HG02588 (cell line): ENCODE measurements around the gene SDK1.

Source experiments
- ATAC-seq: cut with Tn5 transposase; IDR thresholded peaks from one replicate; pipeline ENCODE4 v1.9.1; 2021; ENCODE audit warnings: mild to moderate bottlenecking, moderate library complexity; ENCODE audit not compliant: unreplicated experiment

SDK1 gene

DNA sequence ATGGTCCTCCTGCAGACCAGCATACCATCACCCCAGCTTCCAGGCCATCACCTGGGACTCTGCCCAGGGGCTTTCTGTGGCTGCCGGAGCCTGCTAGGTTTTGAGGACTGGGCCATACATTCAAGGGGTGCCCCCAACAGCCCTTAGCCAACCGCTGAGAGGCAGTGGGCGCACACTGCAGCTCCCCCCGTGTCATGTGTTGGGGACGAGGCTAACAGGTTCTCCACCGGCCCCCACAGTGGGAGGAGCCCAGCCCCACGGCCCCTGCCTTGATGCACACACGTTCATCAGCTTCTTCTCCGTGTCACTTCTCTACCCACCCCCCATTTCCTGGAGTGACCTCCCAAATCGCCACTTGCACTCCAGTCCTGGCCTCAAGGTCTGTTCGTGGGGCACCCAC lies 837.8 kb downstream of the SDK1 start:
- no peak for ATAC-seq

DNA sequence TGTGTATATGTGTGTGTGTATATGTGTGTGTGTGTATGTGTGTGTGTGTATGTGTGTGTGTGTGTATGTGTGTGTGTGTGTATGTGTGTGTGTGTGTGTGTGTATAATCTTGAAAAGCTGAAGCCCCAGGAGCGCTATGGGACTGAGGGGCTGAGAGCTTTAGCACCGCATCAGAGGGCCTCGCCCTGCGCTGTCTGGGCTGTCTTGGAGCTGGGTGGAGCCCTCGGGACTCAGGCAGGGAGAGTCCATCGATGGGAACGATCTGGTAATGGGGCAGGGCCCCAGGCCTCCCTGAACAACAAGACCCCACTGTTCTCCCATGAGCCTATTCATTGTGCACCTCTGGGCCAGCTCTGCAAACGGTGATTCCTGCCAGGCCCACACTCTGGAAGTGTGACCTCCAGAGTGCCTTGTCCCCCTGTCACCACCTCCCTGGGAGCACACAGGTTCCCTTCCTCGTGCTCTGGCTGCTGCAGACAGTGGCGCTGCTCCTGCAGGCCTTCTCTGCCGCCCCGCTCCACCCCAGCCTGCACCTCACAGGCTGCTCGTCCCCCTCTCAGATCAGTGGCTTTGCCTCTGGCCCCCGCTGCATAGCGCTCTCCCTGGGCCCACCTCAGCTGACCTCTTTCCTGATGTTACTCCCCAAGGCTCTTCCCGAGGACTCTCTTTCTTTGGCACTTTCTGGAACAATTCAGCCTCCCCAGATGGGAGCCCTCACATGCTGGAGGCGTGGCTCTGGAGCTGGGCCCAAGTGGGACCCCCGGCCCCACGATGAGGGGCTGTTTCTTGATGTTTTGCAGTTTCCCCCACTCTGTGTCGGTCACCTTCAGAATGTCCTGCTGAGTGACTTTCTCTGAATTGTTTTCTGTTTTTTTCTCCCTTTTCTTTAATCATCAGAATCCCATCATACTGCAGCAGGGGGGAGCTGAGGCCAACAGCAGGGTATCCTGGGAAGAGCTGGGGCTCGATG lies 838.9 kb downstream of the SDK1 start:
- no peak for ATAC-seq

DNA sequence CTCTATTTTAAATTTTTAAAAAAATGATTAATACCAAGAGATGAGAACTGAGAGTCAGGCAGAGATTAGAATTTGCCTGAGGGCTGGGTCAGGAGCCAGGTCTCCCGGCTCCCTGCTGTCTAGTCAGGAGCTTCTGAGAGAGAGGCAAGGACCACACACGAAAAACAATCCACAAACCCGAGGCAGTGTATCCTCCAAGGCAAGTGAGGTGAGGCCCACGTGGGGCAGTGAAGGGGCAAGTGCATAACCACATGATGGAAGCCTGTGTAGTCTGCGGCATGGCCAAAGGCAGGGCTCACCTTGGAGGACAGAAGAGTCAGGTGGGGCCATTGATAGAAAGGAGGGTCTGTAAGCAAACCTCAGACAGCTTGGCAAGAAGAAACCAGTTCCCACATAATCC lies 839.9 kb downstream of the SDK1 start:
- ATAC-seq, result no peak

DNA sequence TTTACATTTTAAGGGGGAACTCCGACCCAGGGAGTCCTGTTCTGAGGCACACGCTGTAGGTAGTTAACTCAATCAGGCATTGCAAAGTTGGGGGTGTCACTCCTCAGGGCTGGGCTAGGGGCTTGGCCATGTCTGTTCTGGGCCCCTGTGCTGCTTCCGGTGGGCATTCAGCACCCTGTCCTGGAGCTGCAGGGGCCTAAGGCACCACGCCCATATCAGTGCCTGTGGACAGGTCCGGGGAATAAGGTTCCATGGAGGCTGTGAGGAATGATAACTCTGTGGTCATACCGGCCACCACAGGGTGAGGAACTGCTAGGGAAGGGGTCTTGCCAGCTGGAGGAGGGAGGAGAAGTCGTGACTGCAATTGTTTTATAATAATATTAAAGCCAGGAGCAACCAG lies 842.0 kb downstream of the SDK1 start:
- ATAC-seq, result no peak

DNA sequence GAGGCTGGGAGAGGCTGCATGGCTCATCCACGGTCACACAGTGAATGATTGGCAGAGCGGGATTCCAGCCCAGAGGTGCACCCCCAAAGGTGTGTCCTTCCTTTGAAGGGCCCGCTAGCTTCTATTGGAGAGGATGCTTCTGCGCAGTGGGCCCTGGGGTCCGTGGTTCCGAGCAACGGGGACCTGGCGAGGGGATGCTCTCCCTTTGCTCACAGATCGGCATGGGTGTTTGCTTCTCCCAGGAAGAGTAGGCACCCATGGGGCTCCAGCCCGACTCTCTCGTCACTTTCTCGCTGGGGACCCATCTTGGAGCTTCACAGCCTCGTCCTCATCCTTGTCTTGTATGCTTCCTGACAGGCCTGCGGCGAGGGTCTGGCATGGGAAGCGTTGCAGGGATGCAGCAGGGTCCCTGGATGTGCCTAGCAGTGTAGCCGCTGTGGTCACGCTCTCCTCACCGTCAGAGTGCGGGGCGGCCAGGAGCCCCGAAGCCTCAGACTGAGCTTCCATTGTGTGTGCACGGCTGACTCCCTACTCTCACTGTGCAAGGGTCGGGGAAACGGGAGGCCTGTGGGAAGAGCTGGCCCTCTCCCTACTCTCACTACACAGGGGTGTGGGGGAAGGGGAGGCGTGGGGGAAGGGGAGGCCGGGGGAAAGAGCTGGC lies 842.6 kb downstream of the SDK1 start:
- no peak for ATAC-seq

DNA sequence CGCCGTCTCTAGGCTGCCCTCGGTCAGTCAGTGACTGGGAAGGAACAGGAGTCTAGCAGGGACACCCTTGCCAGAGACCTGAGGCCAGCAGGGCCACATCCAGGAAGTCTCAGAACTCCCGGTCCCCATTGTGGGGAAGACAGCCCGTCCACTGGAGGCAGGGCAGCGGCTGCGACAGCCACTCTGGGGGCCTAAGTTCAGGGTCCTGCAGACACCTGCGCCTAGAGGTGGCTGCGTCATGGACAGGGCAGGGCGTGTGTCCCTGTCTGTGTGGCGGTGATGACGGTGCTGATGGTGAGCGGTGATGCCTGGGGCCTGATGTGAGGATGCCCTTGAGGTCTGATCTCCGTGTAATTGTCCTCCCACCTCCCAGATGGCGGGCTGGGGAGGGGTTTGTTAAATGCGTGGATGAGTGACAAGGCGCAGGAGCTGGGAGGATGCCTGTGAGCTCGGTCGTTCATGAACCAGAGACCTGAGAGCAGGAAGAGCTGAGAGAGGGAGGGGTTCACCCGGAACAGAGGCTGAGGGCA lies 843.2 kb downstream of the SDK1 start:
- ATAC-seq, result no peak

DNA sequence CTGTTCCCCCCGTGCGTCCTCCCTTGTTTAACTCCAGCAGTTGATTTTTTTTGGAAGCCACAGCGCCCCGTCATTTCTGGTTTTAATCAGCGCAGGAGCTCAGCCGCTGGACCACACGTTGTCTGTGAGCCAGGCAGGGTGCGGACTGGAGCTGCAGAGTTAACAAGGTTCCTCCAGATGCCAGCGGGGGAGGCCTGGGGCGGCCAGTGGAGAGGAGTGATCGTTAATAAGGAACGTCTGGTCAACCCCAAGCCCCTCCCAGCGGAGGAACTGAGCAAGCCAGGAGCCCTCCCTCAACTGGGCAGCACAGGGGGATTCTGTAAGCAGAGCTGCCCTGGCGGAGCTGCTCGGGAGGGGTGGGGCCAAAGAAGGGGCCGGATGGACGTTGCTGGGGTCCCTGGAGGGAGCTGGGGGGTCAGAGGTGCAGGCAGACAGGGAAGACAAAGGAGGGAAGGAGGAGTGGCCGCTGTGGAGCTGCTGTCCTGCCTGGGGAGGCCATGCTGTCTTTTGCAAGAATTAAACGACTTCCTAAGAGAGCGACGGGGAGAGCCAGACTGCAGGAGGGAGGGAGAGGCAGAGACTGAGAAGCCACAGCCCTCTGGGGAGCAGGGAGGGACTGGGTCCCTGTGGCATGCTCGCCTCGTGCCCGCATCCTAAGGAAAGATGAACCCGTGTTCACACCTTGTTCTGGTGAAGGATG lies 843.9 kb downstream of the SDK1 start:
- ATAC-seq, result no peak

DNA sequence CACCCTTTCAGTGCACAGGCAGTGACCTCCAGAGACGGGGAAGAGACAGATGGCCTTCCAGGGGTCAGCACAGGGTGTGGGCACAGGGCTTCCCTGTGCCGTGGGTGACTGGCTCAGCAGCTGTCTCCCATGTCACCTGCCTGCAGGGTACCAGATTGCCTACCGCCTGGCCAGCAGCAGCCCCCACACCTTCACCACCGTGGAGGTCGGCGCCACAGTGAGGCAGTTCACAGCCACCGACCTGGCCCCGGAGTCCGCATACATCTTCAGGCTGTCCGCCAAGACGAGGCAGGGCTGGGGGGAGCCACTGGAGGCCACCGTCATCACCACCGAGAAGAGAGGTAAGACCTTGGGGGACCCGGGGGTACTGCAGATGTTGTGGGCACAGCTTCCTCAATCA lies 844.5 kb downstream of the SDK1 start:
- no peak for ATAC-seq

DNA sequence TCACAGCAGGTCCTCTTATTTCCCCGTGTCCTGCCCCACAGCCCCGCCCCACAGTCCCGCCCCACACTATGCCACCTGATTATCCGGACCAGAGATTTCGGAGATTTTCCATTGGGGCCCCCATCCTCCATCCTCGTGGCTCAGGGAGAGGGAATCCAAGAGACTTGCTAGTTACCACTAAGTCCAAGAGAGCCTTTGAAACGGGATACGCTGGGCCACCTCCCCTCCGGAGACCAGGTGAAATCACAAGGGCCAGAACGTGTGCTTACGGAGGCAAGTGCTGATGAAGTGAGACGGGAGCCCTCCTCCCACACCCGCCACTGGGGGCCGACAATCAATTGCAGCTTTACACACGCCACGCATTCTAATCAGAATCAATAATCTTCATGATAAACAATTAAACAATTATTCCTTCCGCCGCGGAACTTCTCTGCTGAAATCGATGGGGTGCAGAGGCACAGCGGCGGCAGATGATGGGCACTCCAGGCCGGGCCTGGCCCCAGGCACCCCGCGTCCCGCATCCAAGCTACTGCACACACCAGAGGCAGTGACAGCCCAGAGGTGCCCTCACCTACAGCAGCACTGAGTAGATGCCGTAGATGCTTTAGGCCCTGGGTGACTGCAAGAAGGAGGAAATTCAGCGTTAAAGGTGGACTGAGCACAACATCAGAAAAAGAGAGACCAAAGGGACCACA lies 847.0 kb downstream of the SDK1 start:
- no peak for ATAC-seq

DNA sequence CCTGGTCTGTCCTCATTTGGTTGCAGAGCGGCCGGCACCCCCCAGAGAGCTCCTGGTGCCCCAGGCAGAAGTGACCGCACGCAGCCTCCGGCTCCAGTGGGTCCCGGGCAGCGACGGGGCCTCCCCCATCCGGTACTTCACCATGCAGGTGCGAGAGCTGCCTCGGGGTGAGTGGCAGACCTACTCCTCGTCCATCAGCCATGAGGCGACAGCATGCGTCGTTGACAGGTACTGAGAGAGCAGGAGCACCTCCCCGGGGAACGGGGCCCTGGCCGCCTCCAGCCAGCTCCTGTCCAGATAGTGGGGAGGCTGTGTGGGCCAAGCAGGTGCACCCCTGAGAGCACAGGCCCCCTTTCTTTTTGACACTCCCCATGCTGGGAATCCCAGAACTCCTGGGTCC lies 848.2 kb downstream of the SDK1 start:
- no peak for ATAC-seq

DNA sequence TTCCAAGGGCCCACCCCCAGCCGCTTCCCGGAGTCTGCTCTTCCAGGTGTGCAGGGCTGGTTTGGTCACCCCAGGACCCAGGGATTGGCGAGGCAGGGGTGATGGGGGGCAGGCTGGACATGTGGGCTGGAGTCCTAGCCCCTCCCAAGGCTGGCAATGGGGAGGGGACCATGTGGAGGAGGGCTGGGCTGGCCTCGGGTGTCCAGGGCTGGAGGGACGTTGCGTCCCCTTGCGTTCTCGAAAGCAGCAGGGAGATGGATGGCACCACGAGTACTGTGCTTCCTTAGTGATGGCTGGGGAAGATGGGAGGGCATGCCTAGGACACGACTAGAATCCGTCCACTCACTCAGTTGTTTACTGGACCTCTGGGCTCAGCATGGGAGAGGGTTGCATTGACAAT lies 848.6 kb downstream of the SDK1 start:
- ATAC-seq, result no peak

DNA sequence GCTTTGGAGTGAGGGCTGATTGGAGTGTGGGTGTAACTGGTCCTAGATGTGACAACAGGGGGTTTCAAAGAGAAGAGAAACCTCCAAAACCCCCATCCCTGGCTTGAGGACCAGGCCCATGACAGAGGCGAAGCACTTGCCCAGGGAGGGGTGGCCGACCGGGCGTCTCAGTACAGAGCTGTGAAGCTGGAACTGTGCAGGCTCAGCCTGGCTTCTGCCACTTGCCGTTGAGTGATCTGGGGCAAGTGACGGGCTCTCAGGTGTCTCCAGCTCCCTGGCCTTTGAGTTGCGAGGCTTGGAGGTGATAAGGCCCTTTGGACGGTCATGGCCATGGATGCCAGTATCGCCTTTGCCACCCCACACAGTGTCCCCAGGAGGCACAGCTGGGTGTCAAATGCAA lies 849.7 kb downstream of the SDK1 start:
- ATAC-seq, result no peak

DNA sequence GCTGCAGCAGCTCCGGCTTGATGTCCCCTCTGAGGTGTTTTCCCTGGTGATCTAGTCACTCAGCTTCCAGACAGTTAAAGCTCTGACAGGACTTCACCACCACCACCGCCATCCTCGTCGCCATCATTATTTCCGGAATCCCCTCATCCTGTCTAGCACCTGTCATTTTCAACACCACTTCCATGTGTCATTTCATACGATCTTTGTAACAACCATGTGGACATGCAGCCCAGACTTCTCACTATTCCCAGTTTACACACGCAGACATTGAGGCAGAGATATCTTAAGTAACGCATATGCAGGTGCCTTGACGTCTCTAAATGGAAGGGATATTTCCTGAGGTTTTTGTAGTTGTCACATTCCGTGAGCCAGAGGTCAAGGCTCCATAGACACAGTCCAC lies 850.5 kb downstream of the SDK1 start:
- ATAC-seq, result no peak

DNA sequence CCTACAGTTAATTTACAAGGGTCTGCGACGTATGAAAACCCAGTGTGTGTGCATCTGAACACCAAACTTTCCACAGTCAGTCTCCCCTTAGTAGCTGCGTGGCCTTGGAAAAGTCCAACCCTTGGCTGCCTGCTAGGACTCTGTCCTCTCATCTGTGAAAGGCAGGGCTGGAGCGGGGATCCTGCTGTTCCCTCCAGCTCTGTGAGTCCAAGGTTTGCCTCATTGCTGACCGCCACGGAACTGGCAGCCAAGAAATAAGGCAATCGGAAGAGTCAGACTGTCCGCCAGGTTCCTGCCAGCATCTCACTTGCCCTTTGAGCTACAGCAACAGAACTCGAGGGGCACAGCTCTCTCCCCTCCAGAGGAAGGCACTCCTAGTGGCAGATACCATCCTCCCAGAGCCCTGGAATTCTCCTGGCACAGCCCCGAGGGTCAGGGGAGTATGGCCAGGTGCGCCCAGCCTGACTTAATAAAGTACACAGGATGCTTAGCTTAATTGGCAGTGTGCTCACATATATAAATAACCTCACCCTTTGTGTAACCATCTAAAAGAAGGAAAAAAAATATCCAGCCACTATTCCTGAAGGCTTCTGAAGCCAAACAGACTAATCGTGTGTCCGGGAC lies 851.0 kb downstream of the SDK1 start:
- no peak for ATAC-seq

DNA sequence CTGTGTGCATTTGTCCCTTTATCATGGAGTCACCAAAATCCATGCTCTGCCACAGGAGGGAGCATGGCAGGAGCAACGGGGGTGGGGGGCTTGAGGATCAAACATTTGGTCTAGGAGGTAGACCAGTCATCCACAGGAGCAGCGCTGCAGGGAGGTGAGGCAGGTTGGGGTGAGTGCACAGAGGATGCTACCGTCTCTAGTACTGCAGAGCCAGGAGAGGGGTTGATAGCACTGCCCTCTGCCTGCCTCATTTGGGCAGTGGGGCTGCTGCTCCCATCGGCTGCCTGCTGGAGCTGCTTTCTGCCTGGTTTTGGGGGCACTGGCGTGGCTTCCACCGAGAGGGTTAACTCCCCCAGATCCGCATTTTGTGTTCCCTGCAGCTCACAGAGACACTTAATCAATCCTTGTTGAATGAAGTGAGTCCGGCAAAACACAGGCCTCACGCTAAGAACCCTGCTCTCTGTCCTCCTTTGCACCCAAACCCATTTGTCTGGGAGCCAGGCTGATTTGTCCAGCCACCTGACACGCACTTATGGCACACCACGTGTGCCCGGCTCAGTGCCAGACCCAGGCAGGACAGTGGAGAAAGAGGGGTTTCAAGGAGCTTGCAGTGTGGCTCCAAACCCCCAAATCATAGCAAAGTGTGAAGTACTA lies 854.0 kb downstream of the SDK1 start:
- no peak for ATAC-seq

DNA sequence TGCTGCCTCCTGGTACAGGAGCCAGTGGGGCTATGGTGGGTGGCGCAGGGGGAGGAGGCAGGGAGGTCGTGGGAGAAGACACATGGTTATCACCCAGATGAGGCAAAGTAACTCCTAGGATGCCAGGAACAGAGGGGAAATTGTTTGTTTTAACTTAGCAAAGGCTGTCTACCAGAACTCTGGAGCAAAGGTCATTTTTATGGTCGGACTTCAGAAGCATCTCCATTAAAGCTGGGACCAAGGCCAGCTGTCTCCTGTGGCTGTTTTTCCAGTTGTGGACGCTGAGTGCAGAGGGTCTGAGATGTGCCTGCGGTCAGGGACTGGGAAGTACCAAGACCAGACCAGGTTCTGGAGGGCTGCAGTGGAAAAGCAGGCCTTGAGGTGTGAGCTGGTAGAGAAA lies 855.1 kb downstream of the SDK1 start:
- no peak for ATAC-seq

DNA sequence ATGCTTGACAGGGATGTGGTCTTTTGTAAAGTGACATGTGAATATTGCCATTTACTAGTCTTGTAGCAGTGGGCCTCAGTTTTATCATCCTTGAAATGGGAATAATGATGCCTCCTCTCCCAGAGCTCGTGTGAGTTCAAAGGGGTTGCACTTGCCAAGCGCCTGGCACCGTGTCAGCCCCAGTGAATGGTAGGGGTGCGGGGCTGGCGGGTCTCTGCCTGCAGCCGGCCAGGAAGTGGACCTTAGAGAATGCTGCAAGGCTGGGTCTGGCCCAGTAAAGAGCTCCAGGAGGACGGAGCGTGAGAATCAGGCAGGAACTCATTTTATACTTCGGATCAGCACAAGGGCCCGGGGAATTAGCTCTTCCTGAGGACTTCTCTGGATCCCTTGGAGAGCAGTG lies 856.6 kb downstream of the SDK1 start:
- no peak for ATAC-seq

DNA sequence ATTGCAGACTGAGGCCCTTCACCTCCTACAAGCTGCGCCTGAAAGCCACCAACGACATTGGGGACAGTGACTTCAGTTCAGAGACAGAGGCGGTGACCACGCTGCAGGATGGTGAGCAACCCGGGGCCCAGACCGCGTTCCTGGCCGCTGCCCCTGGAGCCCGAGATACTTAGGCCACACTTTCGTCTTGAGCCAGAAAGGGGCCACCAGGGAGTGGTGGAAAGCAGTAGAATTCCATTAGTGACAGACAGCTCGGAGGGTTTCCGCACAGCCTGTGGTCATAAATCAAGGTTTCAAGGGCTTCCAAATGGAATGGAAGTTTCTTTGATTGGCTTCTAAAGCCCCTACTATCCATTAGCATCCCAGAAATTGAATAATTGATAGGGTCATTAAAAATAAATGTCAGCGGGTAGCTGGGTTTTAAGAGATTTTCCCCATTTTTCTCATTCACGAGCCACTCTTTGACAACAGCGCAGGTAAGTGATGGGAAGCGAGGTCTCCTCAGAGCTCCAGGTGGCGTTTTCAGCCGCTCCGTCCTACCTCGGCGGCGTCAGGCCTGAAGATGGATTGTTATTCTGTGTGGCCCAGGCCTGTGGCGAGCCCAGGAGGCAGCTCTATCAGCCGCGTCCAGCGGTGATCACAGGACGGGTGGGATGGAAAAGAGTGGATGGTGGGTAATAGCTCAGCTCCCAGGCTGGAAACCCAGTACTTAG lies 857.5 kb downstream of the SDK1 start:
- no peak for ATAC-seq

DNA sequence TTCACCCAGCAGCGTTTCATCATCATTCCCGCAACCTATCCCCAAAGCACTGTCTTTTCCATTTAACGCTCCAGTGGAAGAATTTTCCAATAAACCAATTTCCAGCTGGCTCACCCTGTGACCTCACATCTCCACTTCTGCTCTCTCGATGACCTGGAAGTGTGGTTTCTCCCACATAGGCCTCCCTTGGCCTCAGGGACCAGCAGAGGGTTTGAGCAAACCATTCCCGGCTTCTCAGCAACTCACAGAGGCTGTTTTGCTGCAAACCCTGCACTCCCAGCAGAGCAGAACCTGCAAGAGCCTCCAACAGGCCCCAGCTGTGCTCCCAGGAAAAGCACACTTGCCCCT lies 858.1 kb downstream of the SDK1 start:
- no peak for ATAC-seq
